HG02885 (cell line): ENCODE results near the gene SKIC3.

Source experiments
- ATAC-seq: cut with Tn5 transposase; IDR thresholded peaks from one replicate; pipeline ENCODE4 v1.9.1; 2021; ENCODE audit warnings: mild to moderate bottlenecking; ENCODE audit not compliant: unreplicated experiment, poor library complexity

Gene SKIC3

GRCh38 chr5:95554647-95555548, at the start of gene SKIC3, which contains the start of gene ARSK:
Gene SKIC3, minus strand, starts transcription at chr5:95554977. Its CDS starts 7,827 bp downstream, at chr5:95547150.
Gene ARSK, plus strand, starts transcription at chr5:95555101. Its CDS starts 178 bp downstream, at chr5:95555279.
- ATAC-seq: peak; percentile 89

GRCh38 chr5:95600557-95600956, 45.8 kb upstream of the SKIC3 start:
- no peak for ATAC-seq

GRCh38 chr5:95599252-95599651, 44.5 kb upstream of the SKIC3 start:
- ATAC-seq: no peak

GRCh38 chr5:95595289-95595931, 40.6 kb upstream of the SKIC3 start:
- ATAC-seq: no peak

- peak; percentile 96 for ATAC-seq
These were observed 36.7 kb upstream of the SKIC3 start for GRCh38 chr5:95591490-95591901.

- no peak for ATAC-seq
These were observed 36.1 kb upstream of the SKIC3 start for GRCh38 chr5:95590880-95591279.

- ATAC-seq: no peak
These were observed 29.2 kb upstream of the SKIC3 start for GRCh38 chr5:95583992-95584391.

- ATAC-seq: no peak
These were observed 26.8 kb upstream of the SKIC3 start for GRCh38 chr5:95581576-95581975.

GRCh38 chr5:95572016-95572415, 17.2 kb upstream of the SKIC3 start:
- no peak for ATAC-seq

- no peak for ATAC-seq
These were observed 10.6 kb upstream of the SKIC3 start for GRCh38 chr5:95565280-95565920.

GRCh38 chr5:95564450-95564849, 9.7 kb upstream of the SKIC3 start:
- ATAC-seq: no peak

- no peak for ATAC-seq
These were observed 8.6 kb upstream of the SKIC3 start for GRCh38 chr5:95563367-95563766.

- ATAC-seq: no peak
These were observed 7.5 kb upstream of the SKIC3 start for GRCh38 chr5:95562282-95562681.

GRCh38 chr5:95557841-95558240, 3.1 kb upstream of the SKIC3 start:
- ATAC-seq: no peak

GRCh38 chr5:95555553-95555952, 776 bp upstream of the SKIC3 start:
- no peak for ATAC-seq

- ATAC-seq: peak; percentile 25
These were observed 488 bp downstream of the SKIC3 start for GRCh38 chr5:95554331-95554646.

GRCh38 chr5:95549030-95549429, 5.7 kb downstream of the SKIC3 start:
- no peak for ATAC-seq

GRCh38 chr5:95543017-95543705, 11.6 kb downstream of the SKIC3 start:
- ATAC-seq: peak; percentile 56

GRCh38 chr5:95537501-95537900, 17.3 kb downstream of the SKIC3 start:
- no peak for ATAC-seq

GRCh38 chr5:95533761-95534160, 21.0 kb downstream of the SKIC3 start:
- ATAC-seq: no peak

- ATAC-seq: no peak
These were observed 21.7 kb downstream of the SKIC3 start for GRCh38 chr5:95533106-95533505.
